Measurements from ENCODE around the gene LAMC3. TPM values are rescaled to one million over a fixed set of nuclear protein-coding genes. Genes with fewer than 3 reads are reported as not detected.

Gene LAMC3
- total RNA-seq, 1 donor from 2014 or later, result not detected

GRCh38 chr9:131085370-131086122 lies 76.6 kb downstream of the LAMC3 start:
- no peak overlapping the region for H3K9ac ChIP-seq
- DNase-seq (ENCODE audit: low spot score), result no peak
- Mint-ChIP-seq H3K4me3 (no peak overlapping the region), H3K4me1 (no peaks in the 10 kb centered on the region), H3K9me3 (no peaks in the 10 kb centered on the region), H3K36me3 (no peaks in the 10 kb centered on the region), H3K27me3 (ENCODE audit: insufficient read depth, low read depth) (peaks cover 7% of the 10 kb centered on the region), H3K27ac (no peak overlapping the region)
- H4K20me1 ChIP-seq (ENCODE audit: low read depth), result no peaks in the 10 kb centered on the region
- H3F3A ChIP-seq (ENCODE audit: low read depth), result no peaks in the 10 kb centered on the region
- no peak overlapping the region for H3K27ac ChIP-seq
- H3K27me3 ChIP-seq, result no peaks in the 10 kb centered on the region
- no peak overlapping the region for H3K4me3 ChIP-seq
- no peak overlapping the region for H2AFZ ChIP-seq (replicated peaks)
- H3K4me1 ChIP-seq, result no peaks in the 10 kb centered on the region
- no peaks in the 10 kb centered on the region for H3K36me3 ChIP-seq
- no peaks in the 10 kb centered on the region for H3K9me3 ChIP-seq (ENCODE audit: low read depth)
- H3K4me2 ChIP-seq, result no peak overlapping the region
- TF ChIP-seq EZH2 (IDR thresholded peaks at IDR 0.05) (no peak), EZH2phosphoT487 (IDR thresholded peaks at IDR 0.05) (no peak)
- TF ChIP-seq, protein P1, sequence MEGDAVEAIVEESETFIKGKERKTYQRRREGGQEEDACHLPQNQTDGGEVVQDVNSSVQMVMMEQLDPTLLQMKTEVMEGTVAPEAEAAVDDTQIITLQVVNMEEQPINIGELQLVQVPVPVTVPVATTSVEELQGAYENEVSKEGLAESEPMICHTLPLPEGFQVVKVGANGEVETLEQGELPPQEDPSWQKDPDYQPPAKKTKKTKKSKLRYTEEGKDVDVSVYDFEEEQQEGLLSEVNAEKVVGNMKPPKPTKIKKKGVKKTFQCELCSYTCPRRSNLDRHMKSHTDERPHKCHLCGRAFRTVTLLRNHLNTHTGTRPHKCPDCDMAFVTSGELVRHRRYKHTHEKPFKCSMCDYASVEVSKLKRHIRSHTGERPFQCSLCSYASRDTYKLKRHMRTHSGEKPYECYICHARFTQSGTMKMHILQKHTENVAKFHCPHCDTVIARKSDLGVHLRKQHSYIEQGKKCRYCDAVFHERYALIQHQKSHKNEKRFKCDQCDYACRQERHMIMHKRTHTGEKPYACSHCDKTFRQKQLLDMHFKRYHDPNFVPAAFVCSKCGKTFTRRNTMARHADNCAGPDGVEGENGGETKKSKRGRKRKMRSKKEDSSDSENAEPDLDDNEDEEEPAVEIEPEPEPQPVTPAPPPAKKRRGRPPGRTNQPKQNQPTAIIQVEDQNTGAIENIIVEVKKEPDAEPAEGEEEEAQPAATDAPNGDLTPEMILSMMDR (IDR thresholded peaks at IDR 0.05), result no peak
- H3K79me2 ChIP-seq (ENCODE audit: low read depth), result no peaks in the 10 kb centered on the region

DNA sequence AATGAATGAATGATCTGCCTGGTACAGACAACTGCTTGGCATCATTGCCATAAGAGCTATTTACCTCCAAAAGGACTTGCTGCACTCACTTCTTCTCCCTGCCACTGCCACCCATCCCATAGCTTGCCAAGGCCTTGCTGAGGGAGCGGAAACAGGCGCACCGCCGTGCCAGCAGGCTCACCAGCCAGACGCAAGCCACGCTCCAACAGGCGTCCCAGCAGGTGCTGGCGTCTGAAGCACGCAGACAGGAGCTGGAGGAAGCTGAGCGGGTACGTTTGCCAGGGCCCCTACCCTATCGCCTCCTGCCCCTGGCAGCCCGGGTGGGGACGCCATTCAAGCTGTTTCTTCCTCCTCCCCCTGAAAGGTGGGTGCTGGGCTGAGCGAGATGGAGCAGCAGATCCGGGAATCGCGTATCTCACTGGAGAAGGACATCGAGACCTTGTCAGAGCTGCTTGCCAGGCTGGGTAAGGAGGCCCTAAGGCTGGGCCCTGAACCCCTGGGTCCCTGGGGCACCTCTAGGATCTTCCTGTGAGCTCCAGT lies 78.5 kb downstream of the LAMC3 start:
- Histone ChIP-seq H2AFZ (replicated peaks) (no peak overlapping the region), H3K79me2 (ENCODE audit: low read depth) (no peaks in the 10 kb centered on the region), H3K27ac (no peak overlapping the region), H3F3A (ENCODE audit: low read depth) (no peaks in the 10 kb centered on the region), H3K27me3 (no peaks in the 10 kb centered on the region), H4K20me1 (ENCODE audit: low read depth) (no peaks in the 10 kb centered on the region), H3K4me2 (no peak overlapping the region), H3K9me3 (ENCODE audit: low read depth) (no peaks in the 10 kb centered on the region), H3K4me3 (no peak overlapping the region), H3K36me3 (no peaks in the 10 kb centered on the region), H3K9ac (no peak overlapping the region), H3K4me1 (no peaks in the 10 kb centered on the region)
- no peaks in the 10 kb centered on the region for H3K9me3 Mint-ChIP-seq
- H3K27me3 Mint-ChIP-seq (ENCODE audit: insufficient read depth, low read depth), result peaks cover 9% of the 10 kb centered on the region
- H3K4me3 Mint-ChIP-seq, result no peak overlapping the region
- H3K27ac Mint-ChIP-seq, result no peak overlapping the region
- TF ChIP-seq, protein P1 (IDR thresholded peaks at IDR 0.05), result no peak
- TF ChIP-seq EZH2phosphoT487 (IDR thresholded peaks at IDR 0.05) (no peak), EZH2 (IDR thresholded peaks at IDR 0.05) (no peak)
- no peak for DNase-seq (ENCODE audit: low spot score)
- H3K36me3 Mint-ChIP-seq, result no peaks in the 10 kb centered on the region
- H3K4me1 Mint-ChIP-seq, result peaks cover 3% of the 10 kb centered on the region

DNA sequence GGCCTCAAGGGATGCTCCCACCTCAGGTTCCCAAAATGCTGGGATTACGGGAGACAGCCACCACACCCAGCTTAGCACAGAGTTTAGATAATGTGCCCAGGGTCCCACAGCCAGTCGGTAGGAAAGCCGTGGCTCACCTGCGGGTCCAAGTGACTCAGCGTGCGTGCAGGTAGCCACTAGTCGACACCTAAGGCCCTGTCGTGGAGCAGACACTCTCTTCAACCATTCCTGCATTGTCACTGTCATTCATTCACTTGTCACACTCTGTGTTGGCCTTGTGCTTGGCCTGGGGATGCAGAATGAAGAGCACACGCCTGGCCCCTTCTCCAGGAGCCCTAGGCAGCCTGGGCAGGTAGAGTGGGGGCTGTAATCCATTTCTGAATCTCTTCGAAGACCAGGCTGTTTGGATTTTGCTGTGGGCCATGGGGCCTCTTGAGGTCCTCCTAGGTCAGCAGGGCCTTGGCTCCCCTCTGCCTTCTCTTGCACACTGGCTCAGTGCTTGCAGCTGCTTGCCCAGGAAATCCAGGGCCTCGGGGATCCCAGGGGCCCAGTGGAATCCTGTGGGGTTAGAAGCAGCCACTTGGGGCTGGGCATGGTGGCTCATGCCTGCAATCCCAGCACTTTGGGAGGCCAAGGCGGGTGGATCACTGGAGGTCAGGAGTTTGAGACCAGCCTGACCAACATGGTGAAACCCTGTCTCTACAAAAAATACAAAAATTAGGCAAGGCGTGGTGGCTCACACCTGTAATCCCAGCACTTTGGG lies 81.2 kb downstream of the LAMC3 start:
- no peaks in the 10 kb centered on the region for H3K36me3 Mint-ChIP-seq
- H3K36me3 ChIP-seq, result no peaks in the 10 kb centered on the region
- H3K27me3 ChIP-seq, result no peaks in the 10 kb centered on the region
- no peaks in the 10 kb centered on the region for H3K9me3 ChIP-seq (ENCODE audit: low read depth)
- H3K27ac ChIP-seq, result no peak overlapping the region
- H3K79me2 ChIP-seq (ENCODE audit: low read depth), result no peaks in the 10 kb centered on the region
- H3K27ac Mint-ChIP-seq, result no peak overlapping the region
- H3K4me1 ChIP-seq, result no peaks in the 10 kb centered on the region
- no peak overlapping the region for H3K9ac ChIP-seq
- H4K20me1 ChIP-seq (ENCODE audit: low read depth), result no peaks in the 10 kb centered on the region
- no peak overlapping the region for H3K4me2 ChIP-seq
- peaks cover 11% of the 10 kb centered on the region for H3K27me3 Mint-ChIP-seq (ENCODE audit: insufficient read depth, low read depth)
- peaks cover 9% of the 10 kb centered on the region for H3K4me1 Mint-ChIP-seq
- no peaks in the 10 kb centered on the region for H3K9me3 Mint-ChIP-seq
- DNase-seq (ENCODE audit: low spot score), result no peak
- peaks cover 5% of the 10 kb centered on the region for H3F3A ChIP-seq (ENCODE audit: low read depth)
- H2AFZ ChIP-seq (replicated peaks), result no peak overlapping the region
- no peak overlapping the region for H3K4me3 ChIP-seq
- TF ChIP-seq, protein P1 (IDR thresholded peaks at IDR 0.05), result no peak
- TF ChIP-seq EZH2 (IDR thresholded peaks at IDR 0.05), result no peak
- no peak for TF ChIP-seq EZH2phosphoT487 (IDR thresholded peaks at IDR 0.05)
- H3K4me3 Mint-ChIP-seq, result no peak overlapping the region

All from neural progenitor cell (in vitro differentiated cells).